Measurements from ENCODE around the gene LRRC4C. TPM values are rescaled to one million over a fixed set of nuclear protein-coding genes. Genes with fewer than 3 reads are reported as not detected.

Gene LRRC4C
- total RNA-seq, 1 donor from 2014 or later: 2.1 TPM

DNA sequence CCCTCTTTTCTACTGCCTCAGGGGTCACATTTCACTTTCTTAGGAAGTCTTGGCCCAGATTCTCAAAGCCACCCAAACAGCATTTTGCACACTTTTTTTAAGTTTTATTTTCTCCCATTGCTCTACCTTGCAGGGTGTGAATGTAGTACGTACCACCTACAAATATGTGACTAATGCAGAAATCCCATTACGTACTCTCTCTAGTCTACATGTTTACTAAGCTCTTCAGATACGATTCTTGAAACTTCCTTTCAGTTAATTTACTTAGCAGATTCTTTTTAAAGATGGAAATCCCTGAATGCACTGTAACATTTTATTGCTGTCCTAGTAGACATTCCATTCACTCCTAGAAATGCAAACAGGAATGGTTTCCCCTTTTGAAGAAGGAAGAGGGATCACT, 61.3 kb downstream of the LRRC4C start:
- Histone ChIP-seq H3K27ac (ENCODE audit: low read depth, low read length) (no peak overlapping the region), H3K9me3 (ENCODE audit: control insufficient read depth in 3 of 3, low read length in 3 of 3) (no peaks in the 10 kb centered on the region), H3K9ac (ENCODE audit: low read depth in 1 of 3, low read length in 3 of 3) (no peak overlapping the region), H3K36me3 (ENCODE audit: control insufficient read depth in 3 of 3, insufficient read depth in 3 of 3, low read length in 3 of 3) (no peaks in the 10 kb centered on the region), H3K27me3 (ENCODE audit: control insufficient read depth in 3 of 3, insufficient read depth in 3 of 3, low read length in 3 of 3) (no peaks in the 10 kb centered on the region), H3K4me3 (ENCODE audit: low read length in 3 of 3) (no peak overlapping the region), H3K4me1 (ENCODE audit: control insufficient read depth in 3 of 3, insufficient read depth in 3 of 3, low read length in 3 of 3) (no peaks in the 10 kb centered on the region)

- no peak overlapping the region for H3K9ac ChIP-seq (ENCODE audit: low read depth in 1 of 3, low read length in 3 of 3)
- no peaks in the 10 kb centered on the region for H3K36me3 ChIP-seq (ENCODE audit: control insufficient read depth in 3 of 3, insufficient read depth in 3 of 3, low read length in 3 of 3)
- no peak overlapping the region for H3K4me3 ChIP-seq (ENCODE audit: low read length in 3 of 3)
- H3K27ac ChIP-seq (ENCODE audit: low read depth, low read length): no peak overlapping the region
- no peaks in the 10 kb centered on the region for H3K27me3 ChIP-seq (ENCODE audit: control insufficient read depth in 3 of 3, insufficient read depth in 3 of 3, low read length in 3 of 3)
- H3K4me1 ChIP-seq (ENCODE audit: control insufficient read depth in 3 of 3, insufficient read depth in 3 of 3, low read length in 3 of 3): no peaks in the 10 kb centered on the region
- H3K9me3 ChIP-seq (ENCODE audit: control insufficient read depth in 3 of 3, low read length in 3 of 3): no peaks in the 10 kb centered on the region
Measured at GRCh38 chr11:41394521-41395195, 64.8 kb downstream of the LRRC4C start.

DNA sequence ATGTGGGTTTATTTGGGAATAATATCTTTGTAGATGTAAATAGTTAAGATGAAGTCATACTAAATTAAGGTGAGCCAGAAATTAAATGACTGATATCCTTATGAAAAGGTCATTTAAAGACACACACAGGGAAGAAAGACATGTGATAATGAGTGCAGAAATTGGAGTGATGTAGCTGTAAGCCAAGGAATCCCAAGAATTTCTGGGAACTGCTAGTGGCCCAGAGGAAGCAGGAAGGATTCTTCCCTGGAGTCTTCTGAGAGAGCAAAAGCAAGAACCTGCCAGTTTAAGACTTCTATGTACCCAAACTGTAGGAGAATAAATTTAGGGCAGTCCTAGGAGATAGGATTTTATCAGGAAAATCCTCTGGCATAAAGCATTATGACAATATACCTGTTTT, 66.9 kb downstream of the LRRC4C start:
- no peaks in the 10 kb centered on the region for H3K9me3 ChIP-seq (ENCODE audit: control insufficient read depth in 3 of 3, low read length in 3 of 3)
- no peaks in the 10 kb centered on the region for H3K4me1 ChIP-seq (ENCODE audit: control insufficient read depth in 3 of 3, insufficient read depth in 3 of 3, low read length in 3 of 3)
- H3K36me3 ChIP-seq (ENCODE audit: control insufficient read depth in 3 of 3, insufficient read depth in 3 of 3, low read length in 3 of 3): no peaks in the 10 kb centered on the region
- no peak overlapping the region for H3K9ac ChIP-seq (ENCODE audit: low read depth in 1 of 3, low read length in 3 of 3)
- no peak overlapping the region for H3K4me3 ChIP-seq (ENCODE audit: low read length in 3 of 3)
- no peaks in the 10 kb centered on the region for H3K27me3 ChIP-seq (ENCODE audit: control insufficient read depth in 3 of 3, insufficient read depth in 3 of 3, low read length in 3 of 3)
- H3K27ac ChIP-seq (ENCODE audit: low read depth, low read length): no peak overlapping the region

GRCh38 chr11:41389623-41390130, 69.8 kb downstream of the LRRC4C start:
- Histone ChIP-seq H3K4me1 (ENCODE audit: control insufficient read depth in 3 of 3, insufficient read depth in 3 of 3, low read length in 3 of 3) (no peaks in the 10 kb centered on the region), H3K9ac (ENCODE audit: low read depth in 1 of 3, low read length in 3 of 3) (no peak overlapping the region), H3K27ac (ENCODE audit: low read depth, low read length) (no peak overlapping the region), H3K36me3 (ENCODE audit: control insufficient read depth in 3 of 3, insufficient read depth in 3 of 3, low read length in 3 of 3) (no peaks in the 10 kb centered on the region), H3K27me3 (ENCODE audit: control insufficient read depth in 3 of 3, insufficient read depth in 3 of 3, low read length in 3 of 3) (no peaks in the 10 kb centered on the region), H3K9me3 (ENCODE audit: control insufficient read depth in 3 of 3, low read length in 3 of 3) (no peaks in the 10 kb centered on the region), H3K4me3 (ENCODE audit: low read length in 3 of 3) (no peak overlapping the region)

DNA sequence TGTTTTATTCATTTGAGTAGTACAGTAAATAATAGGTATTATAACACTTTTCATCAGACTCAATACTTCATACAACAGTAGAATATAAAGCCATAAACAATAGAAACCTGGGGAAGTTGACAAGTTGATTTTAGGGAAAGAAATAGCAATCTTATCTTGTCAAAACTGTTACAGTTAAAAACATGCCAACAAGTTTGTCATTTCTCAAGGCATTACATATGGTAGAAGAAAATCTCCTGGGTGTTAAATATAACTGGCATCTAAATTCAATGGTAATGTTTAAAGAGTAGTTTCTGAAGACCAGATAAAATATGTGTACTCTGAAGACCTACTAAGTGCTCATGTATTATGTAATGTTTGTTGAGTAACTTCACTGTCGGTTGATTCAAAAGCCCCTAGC, 75.1 kb downstream of the LRRC4C start:
- no peaks in the 10 kb centered on the region for H3K9me3 ChIP-seq (ENCODE audit: control insufficient read depth in 3 of 3, low read length in 3 of 3)
- H3K4me1 ChIP-seq (ENCODE audit: control insufficient read depth in 3 of 3, insufficient read depth in 3 of 3, low read length in 3 of 3): no peaks in the 10 kb centered on the region
- no peaks in the 10 kb centered on the region for H3K27me3 ChIP-seq (ENCODE audit: control insufficient read depth in 3 of 3, insufficient read depth in 3 of 3, low read length in 3 of 3)
- H3K9ac ChIP-seq (ENCODE audit: low read depth in 1 of 3, low read length in 3 of 3): no peak overlapping the region
- H3K4me3 ChIP-seq (ENCODE audit: low read length in 3 of 3): no peak overlapping the region
- no peak overlapping the region for H3K27ac ChIP-seq (ENCODE audit: low read depth, low read length)
- no peaks in the 10 kb centered on the region for H3K36me3 ChIP-seq (ENCODE audit: control insufficient read depth in 3 of 3, insufficient read depth in 3 of 3, low read length in 3 of 3)

DNA sequence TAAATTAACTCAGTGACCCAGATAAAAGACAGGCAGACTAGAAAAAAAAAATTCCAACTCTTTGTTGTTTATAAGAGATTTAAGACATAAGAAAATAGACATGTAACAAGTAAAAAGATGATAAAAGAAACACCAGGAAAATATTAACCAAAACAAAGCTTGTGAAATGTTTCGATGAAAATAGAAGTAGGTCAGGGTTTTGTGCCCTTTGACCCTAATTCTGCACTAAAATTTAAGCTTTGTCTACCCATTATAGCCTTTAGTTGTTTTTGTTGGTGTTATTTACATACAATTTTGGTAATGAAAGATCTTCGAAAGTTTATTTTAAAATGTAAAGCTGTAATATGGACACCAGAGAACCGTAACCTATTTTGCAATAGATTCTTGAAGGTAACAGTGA, 75.7 kb downstream of the LRRC4C start:
- Histone ChIP-seq H3K27ac (ENCODE audit: low read depth, low read length) (no peak overlapping the region), H3K9me3 (ENCODE audit: control insufficient read depth in 3 of 3, low read length in 3 of 3) (no peaks in the 10 kb centered on the region), H3K4me3 (ENCODE audit: low read length in 3 of 3) (no peak overlapping the region), H3K27me3 (ENCODE audit: control insufficient read depth in 3 of 3, insufficient read depth in 3 of 3, low read length in 3 of 3) (no peaks in the 10 kb centered on the region), H3K4me1 (ENCODE audit: control insufficient read depth in 3 of 3, insufficient read depth in 3 of 3, low read length in 3 of 3) (no peaks in the 10 kb centered on the region), H3K9ac (ENCODE audit: low read depth in 1 of 3, low read length in 3 of 3) (no peak overlapping the region), H3K36me3 (ENCODE audit: control insufficient read depth in 3 of 3, insufficient read depth in 3 of 3, low read length in 3 of 3) (no peaks in the 10 kb centered on the region)

DNA sequence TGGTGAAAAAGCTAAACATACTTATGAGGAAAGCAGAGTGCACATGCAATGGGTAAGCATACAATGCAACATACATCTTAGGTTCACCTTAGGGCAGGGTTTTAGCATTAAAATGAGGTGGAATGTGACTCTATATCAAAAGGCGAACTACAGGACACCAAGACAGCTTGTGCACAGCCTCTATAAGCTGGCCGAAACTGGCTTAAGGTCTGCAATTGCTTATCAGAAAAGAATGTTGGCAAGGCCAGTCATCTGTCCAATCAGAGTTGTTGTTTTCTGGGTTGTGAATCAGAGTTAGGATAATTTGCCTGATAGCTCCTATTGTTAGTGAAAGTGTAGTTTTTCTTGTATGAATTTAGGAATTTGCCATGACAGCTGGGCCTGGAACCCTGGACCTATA, 76.5 kb downstream of the LRRC4C start:
- Histone ChIP-seq H3K27ac (ENCODE audit: low read depth, low read length) (no peak overlapping the region), H3K4me1 (ENCODE audit: control insufficient read depth in 3 of 3, insufficient read depth in 3 of 3, low read length in 3 of 3) (no peaks in the 10 kb centered on the region), H3K27me3 (ENCODE audit: control insufficient read depth in 3 of 3, insufficient read depth in 3 of 3, low read length in 3 of 3) (no peaks in the 10 kb centered on the region), H3K9me3 (ENCODE audit: control insufficient read depth in 3 of 3, low read length in 3 of 3) (no peaks in the 10 kb centered on the region), H3K4me3 (ENCODE audit: low read length in 3 of 3) (no peak overlapping the region), H3K9ac (ENCODE audit: low read depth in 1 of 3, low read length in 3 of 3) (no peak overlapping the region), H3K36me3 (ENCODE audit: control insufficient read depth in 3 of 3, insufficient read depth in 3 of 3, low read length in 3 of 3) (no peaks in the 10 kb centered on the region)

DNA sequence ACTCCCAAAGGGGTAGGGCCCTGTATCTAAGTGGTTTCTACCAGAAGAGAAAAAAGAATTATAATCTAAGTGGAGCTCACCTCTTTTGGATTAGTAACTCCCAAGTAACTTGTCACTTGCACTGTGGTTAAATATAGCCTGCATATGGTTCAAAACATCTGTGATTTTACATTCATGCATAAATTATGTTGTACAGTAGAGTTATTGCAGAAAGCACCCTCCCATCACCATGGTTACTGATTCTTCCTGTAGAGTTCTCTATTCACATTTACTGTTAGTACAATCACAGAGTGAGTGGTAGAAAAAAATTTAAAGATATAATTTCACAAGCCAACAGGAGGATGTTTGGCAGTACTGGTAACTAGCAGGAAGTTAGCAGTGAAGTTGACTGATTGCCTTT, 80.4 kb downstream of the LRRC4C start:
- H3K4me3 ChIP-seq (ENCODE audit: low read length in 3 of 3): no peak overlapping the region
- no peaks in the 10 kb centered on the region for H3K27me3 ChIP-seq (ENCODE audit: control insufficient read depth in 3 of 3, insufficient read depth in 3 of 3, low read length in 3 of 3)
- no peak overlapping the region for H3K27ac ChIP-seq (ENCODE audit: low read depth, low read length)
- no peaks in the 10 kb centered on the region for H3K36me3 ChIP-seq (ENCODE audit: control insufficient read depth in 3 of 3, insufficient read depth in 3 of 3, low read length in 3 of 3)
- no peak overlapping the region for H3K9ac ChIP-seq (ENCODE audit: low read depth in 1 of 3, low read length in 3 of 3)
- H3K9me3 ChIP-seq (ENCODE audit: control insufficient read depth in 3 of 3, low read length in 3 of 3): no peaks in the 10 kb centered on the region
- no peaks in the 10 kb centered on the region for H3K4me1 ChIP-seq (ENCODE audit: control insufficient read depth in 3 of 3, insufficient read depth in 3 of 3, low read length in 3 of 3)

GRCh38 chr11:41377709-41378394, 81.6 kb downstream of the LRRC4C start:
- Histone ChIP-seq H3K4me1 (ENCODE audit: control insufficient read depth in 3 of 3, insufficient read depth in 3 of 3, low read length in 3 of 3) (no peaks in the 10 kb centered on the region), H3K27me3 (ENCODE audit: control insufficient read depth in 3 of 3, insufficient read depth in 3 of 3, low read length in 3 of 3) (no peaks in the 10 kb centered on the region), H3K4me3 (ENCODE audit: low read length in 3 of 3) (no peak overlapping the region)

DNA sequence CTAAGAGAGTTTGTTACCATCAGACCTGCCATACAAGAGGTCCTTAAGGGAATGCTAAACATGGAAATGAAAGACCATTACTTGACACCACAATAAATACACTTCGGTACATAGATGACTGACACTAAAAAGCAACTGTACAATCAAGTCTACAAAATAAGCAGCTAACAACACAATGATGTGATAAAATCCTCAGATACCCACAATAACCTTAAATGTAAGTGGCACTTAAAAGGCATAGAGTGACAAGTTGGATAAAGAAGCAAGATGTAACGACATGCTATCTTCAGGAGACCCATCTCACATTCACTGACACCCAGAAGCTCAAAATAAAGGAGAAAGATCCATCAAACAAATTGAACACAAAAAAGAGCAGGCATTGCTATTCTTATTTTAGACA, 107.6 kb downstream of the LRRC4C start:
- no peaks in the 10 kb centered on the region for H3K9me3 ChIP-seq (ENCODE audit: control insufficient read depth in 3 of 3, low read length in 3 of 3)
- H3K27ac ChIP-seq (ENCODE audit: low read depth, low read length): no peak overlapping the region
- no peaks in the 10 kb centered on the region for H3K27me3 ChIP-seq (ENCODE audit: control insufficient read depth in 3 of 3, insufficient read depth in 3 of 3, low read length in 3 of 3)
- no peak overlapping the region for H3K9ac ChIP-seq (ENCODE audit: low read depth in 1 of 3, low read length in 3 of 3)
- no peaks in the 10 kb centered on the region for H3K4me1 ChIP-seq (ENCODE audit: control insufficient read depth in 3 of 3, insufficient read depth in 3 of 3, low read length in 3 of 3)
- H3K36me3 ChIP-seq (ENCODE audit: control insufficient read depth in 3 of 3, insufficient read depth in 3 of 3, low read length in 3 of 3): no peaks in the 10 kb centered on the region
- no peak overlapping the region for H3K4me3 ChIP-seq (ENCODE audit: low read length in 3 of 3)

More at GRCh38 chr11:41377709-41378394, 81.6 kb downstream of the LRRC4C start:
- H3K9ac ChIP-seq (ENCODE audit: low read depth in 1 of 3, low read length in 3 of 3): no peak overlapping the region
- no peak overlapping the region for H3K27ac ChIP-seq (ENCODE audit: low read depth, low read length)
- H3K36me3 ChIP-seq (ENCODE audit: control insufficient read depth in 3 of 3, insufficient read depth in 3 of 3, low read length in 3 of 3): no peaks in the 10 kb centered on the region
- H3K9me3 ChIP-seq (ENCODE audit: control insufficient read depth in 3 of 3, low read length in 3 of 3): no peaks in the 10 kb centered on the region
